Thyroid gland (tissue), 4 donors: ENCODE data around the gene GCNT2.

Experiments used
- CTCF ChIP-seq, 6 experiments: fragments of 200-600 bp in 3 of 6; fragments of 450-650 bp in 3 of 6; sonication (generic) in 3 of 6; IDR thresholded peaks; one replicate each; pipeline ENCODE4 v1.5.1; 2016 to 2019; ENCODE audit warnings: antibody characterized with exemption in 6 of 6, mild to moderate bottlenecking in 2 of 6, inconsistent platforms in 1 of 6, moderate library complexity in 1 of 6
- POLR2A ChIP-seq, 2 donors: fragments of 450-650 bp; IDR thresholded peaks; one replicate each; pipeline ENCODE4 v1.6.1; 2017; ENCODE audit warnings: antibody characterized with exemption in 2 of 2, mild to moderate bottlenecking in 2 of 2, moderate library complexity in 1 of 2

- TF ChIP-seq CTCF (IDR thresholded peaks at IDR 0.05) (no peak), POLR2A (IDR thresholded peaks at IDR 0.05) (no peak)
Measured at GRCh38 chr6:10643201-10643651, 122.1 kb downstream of the GCNT2 start.
